ENCODE measurements around the gene SF1.

SF1 gene

GRCh38 chr11:64759722-64760719 is 18.3 kb downstream of the SF1 start, which contains the start of gene PYGM:
PYGM (minus strand) TSS chr11:64759974; CDS start chr11:64759898, 76 bp downstream.
- peak; percentile 73 for DNase-seq (ENCODE audit: low read depth)
- TF ChIP-seq, protein P1, sequence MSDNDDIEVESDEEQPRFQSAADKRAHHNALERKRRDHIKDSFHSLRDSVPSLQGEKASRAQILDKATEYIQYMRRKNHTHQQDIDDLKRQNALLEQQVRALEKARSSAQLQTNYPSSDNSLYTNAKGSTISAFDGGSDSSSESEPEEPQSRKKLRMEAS (IDR thresholded peaks at IDR 0.05; ENCODE audit: low read depth, low read length): peak; percentile 40; the same call in 1 of the 2 replicates
- TF ChIP-seq POLR2A (IDR thresholded peaks at IDR 0.05; ENCODE audit: extremely low read depth, insufficient read length) (no peak), MYC (IDR thresholded peaks at IDR 0.05; ENCODE audit: low read depth, low read length) (peak; percentile 67)
- TF ChIP-seq, protein P2, sequence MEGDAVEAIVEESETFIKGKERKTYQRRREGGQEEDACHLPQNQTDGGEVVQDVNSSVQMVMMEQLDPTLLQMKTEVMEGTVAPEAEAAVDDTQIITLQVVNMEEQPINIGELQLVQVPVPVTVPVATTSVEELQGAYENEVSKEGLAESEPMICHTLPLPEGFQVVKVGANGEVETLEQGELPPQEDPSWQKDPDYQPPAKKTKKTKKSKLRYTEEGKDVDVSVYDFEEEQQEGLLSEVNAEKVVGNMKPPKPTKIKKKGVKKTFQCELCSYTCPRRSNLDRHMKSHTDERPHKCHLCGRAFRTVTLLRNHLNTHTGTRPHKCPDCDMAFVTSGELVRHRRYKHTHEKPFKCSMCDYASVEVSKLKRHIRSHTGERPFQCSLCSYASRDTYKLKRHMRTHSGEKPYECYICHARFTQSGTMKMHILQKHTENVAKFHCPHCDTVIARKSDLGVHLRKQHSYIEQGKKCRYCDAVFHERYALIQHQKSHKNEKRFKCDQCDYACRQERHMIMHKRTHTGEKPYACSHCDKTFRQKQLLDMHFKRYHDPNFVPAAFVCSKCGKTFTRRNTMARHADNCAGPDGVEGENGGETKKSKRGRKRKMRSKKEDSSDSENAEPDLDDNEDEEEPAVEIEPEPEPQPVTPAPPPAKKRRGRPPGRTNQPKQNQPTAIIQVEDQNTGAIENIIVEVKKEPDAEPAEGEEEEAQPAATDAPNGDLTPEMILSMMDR (IDR thresholded peaks at IDR 0.05; ENCODE audit: low read depth, low read length): no peak

DNA sequence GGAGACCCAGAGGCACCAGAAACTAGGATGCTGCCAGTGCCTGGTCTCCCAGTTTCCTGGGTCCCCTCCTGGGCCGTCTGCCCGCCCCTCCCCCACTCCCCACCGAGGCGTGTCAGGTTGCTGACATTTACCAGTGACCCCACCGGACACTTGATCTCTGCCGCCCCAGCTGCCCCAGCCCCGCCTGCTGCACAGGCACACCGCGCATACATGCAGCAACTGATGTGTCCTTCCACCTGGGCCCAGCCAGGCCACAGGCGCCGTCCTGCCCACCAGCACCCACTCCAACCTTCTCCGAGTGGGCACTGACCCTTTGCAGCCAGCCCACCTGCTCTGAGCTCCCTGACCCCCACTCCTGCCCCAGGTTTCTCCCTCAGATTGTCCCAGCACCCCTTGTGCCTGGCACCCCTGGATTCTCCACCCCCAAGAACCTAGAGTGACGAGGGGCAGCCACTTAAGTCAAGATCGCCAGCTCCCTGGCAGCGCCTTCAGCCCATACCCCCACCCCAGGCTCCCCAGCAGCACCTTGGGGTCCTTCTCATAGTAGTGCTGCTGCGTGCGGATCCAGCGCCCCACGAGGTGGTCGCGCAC is 19.1 kb downstream of the SF1 start:
- no peak for DNase-seq (ENCODE audit: low read depth)
- no peak overlapping the region for H3K4me3 ChIP-seq (ENCODE audit: low read depth, low read length)
- no peak for TF ChIP-seq POLR2A (IDR thresholded peaks at IDR 0.05; ENCODE audit: extremely low read depth, insufficient read length)
- TF ChIP-seq, protein P2 (IDR thresholded peaks at IDR 0.05; ENCODE audit: low read depth, low read length): no peak
- TF ChIP-seq, protein P1 (IDR thresholded peaks at IDR 0.05; ENCODE audit: low read depth, low read length): no peak
- no peak for TF ChIP-seq MYC (IDR thresholded peaks at IDR 0.05; ENCODE audit: low read depth, low read length)

More at GRCh38 chr11:64759722-64760719, 18.3 kb downstream of the SF1 start, which contains the start of gene PYGM:
- H3K4me3 ChIP-seq (ENCODE audit: low read depth, low read length): no peak within 1 kb of the TSS

GRCh38 chr11:64758330-64759079 is 19.8 kb downstream of the SF1 start:
- TF ChIP-seq, protein P1 (IDR thresholded peaks at IDR 0.05; ENCODE audit: low read depth, low read length): no peak
- no peak for TF ChIP-seq MYC (IDR thresholded peaks at IDR 0.05; ENCODE audit: low read depth, low read length)
- TF ChIP-seq, protein P2 (IDR thresholded peaks at IDR 0.05; ENCODE audit: low read depth, low read length): no peak
- no peak for TF ChIP-seq POLR2A (IDR thresholded peaks at IDR 0.05; ENCODE audit: extremely low read depth, insufficient read length)
- no peak for DNase-seq (ENCODE audit: low read depth)
- H3K4me3 ChIP-seq (ENCODE audit: low read depth, low read length): no peak overlapping the region

- H3K4me3 ChIP-seq (ENCODE audit: low read depth, low read length): no peak overlapping the region
- no peak for DNase-seq (ENCODE audit: low read depth)
- no peak for TF ChIP-seq POLR2A (IDR thresholded peaks at IDR 0.05; ENCODE audit: extremely low read depth, insufficient read length)
- TF ChIP-seq, protein P1 (IDR thresholded peaks at IDR 0.05; ENCODE audit: low read depth, low read length): no peak
These were observed 20.6 kb downstream of the SF1 start for GRCh38 chr11:64757549-64758329.

DNA sequence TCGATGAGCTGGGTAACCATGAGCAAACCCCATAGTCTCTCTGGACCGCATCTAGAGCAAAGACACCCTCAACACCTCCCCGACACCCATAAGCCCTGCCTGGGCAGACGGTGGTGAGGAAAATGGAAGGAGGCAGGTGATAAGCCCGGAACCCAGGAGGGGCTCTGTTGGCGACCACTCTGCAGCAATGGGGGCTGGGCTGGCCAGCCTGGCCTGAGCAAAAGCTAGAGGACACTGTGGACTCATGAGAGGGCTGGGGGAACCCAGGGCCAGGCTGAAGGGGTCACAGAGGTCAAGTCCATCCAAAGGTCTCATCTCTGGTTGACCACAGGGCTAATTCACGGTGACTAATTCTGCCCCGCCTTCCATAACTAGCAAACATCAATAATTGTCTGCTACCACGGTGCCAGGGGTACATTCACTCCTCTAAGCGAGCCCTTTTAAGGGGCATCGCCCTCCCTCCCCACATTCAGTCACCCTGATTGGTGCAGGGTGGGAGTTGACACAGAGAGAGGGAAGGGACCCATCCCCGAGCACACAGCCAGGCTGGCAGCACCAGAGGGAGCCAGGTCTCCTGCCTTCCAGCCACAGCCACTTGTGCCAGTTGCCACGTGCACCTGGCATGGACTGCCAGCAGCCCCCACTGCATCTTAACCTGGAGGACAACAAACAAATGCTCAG is 22.5 kb downstream of the SF1 start:
- TF ChIP-seq MYC (IDR thresholded peaks at IDR 0.05; ENCODE audit: low read depth, low read length) (no peak), POLR2A (IDR thresholded peaks at IDR 0.05; ENCODE audit: extremely low read depth, insufficient read length) (no peak)
- TF ChIP-seq, protein P2 (IDR thresholded peaks at IDR 0.05; ENCODE audit: low read depth, low read length): no peak
- TF ChIP-seq, protein P1 (IDR thresholded peaks at IDR 0.05; ENCODE audit: low read depth, low read length): no peak
- no peak for DNase-seq (ENCODE audit: low read depth)
- no peak overlapping the region for H3K4me3 ChIP-seq (ENCODE audit: low read depth, low read length)
